H1 (cell line): ENCODE data around the gene PHF23. TPM values are rescaled to one million over a fixed set of nuclear protein-coding genes. Genes with fewer than 3 reads are reported as not detected.
A peak's percentile ranks its signal among the peaks of the same experiment; 100 is the strongest.

Experiments used
- ATF2 ChIP-seq: IDR thresholded peaks from 2 replicates; pipeline ENCODE4 v1.6.1; 2012; ENCODE audit warnings: low read length, inconsistent platforms
- BACH1 ChIP-seq: IDR thresholded peaks from 2 replicates; pipeline ENCODE4 v1.6.1; 2012; ENCODE audit warnings: low read length, improper control_type of control experiment
- CHD2 ChIP-seq: IDR thresholded peaks from 2 replicates; pipeline ENCODE4 v1.6.1; 2012; ENCODE audit warnings: low read length, improper control_type of control experiment
- CTBP2 ChIP-seq: IDR thresholded peaks from 2 replicates; pipeline ENCODE4 v1.7.0; 2011; ENCODE audit warnings: borderline replicate concordance, mild to moderate bottlenecking, moderate library complexity, mixed read lengths, low read length; ENCODE audit not compliant: insufficient read depth, insufficient read length
- E2F6 ChIP-seq: IDR thresholded peaks from 2 replicates; pipeline ENCODE4 v1.6.1; 2012; ENCODE audit warnings: inconsistent platforms
- EP300 ChIP-seq, 2 experiments: IDR thresholded peaks; 1 replicate in 1 of 2; 2 replicates in 1 of 2; pipeline ENCODE4 v1.6.1; 2011 to 2012; ENCODE audit warnings: low read depth in 2 of 2, low read length in 2 of 2, mild to moderate bottlenecking in 2 of 2, borderline replicate concordance in 1 of 2, inconsistent platforms in 1 of 2, moderate library complexity in 1 of 2
- EZH2 ChIP-seq: fragments of 200-600 bp; sonication (generic); IDR thresholded peaks from 2 replicates; pipeline ENCODE4 v1.7.1; 2012; ENCODE audit warnings: low read depth, mild to moderate bottlenecking, moderate library complexity, low read length, inconsistent platforms; ENCODE audit not compliant: severe bottlenecking
- HDAC6 ChIP-seq: IDR thresholded peaks from one replicate; pipeline ENCODE4 v1.7.1; 2012; ENCODE audit warnings: low read depth, mild to moderate bottlenecking, inconsistent platforms, low read length, moderate library complexity
- MAX ChIP-seq: IDR thresholded peaks from 2 replicates; pipeline ENCODE4 v1.6.1; 2012; ENCODE audit warnings: inconsistent platforms
- POLR2A ChIP-seq, 2 experiments: IDR thresholded peaks; 1 replicate in 1 of 2; 2 replicates in 1 of 2; pipeline ENCODE4 v1.6.1; 2011; ENCODE audit warnings: low read depth in 2 of 2, low read length in 2 of 2, mild to moderate bottlenecking in 2 of 2; ENCODE audit errors: control extremely low read depth in 1 of 2
- RFX5 ChIP-seq: IDR thresholded peaks from 2 replicates; pipeline ENCODE4 v1.6.1; 2011; ENCODE audit warnings: low read depth, low read length, improper control_type of control experiment, borderline replicate concordance
- SP1 ChIP-seq: IDR thresholded peaks from 2 replicates; pipeline ENCODE4 v1.6.1; 2011; ENCODE audit warnings: low read depth, low read length
- TAF7 ChIP-seq: optimal IDR thresholded peaks from 2 replicates; pipeline ENCODE3; 2011; ENCODE audit warnings: low read depth, mild to moderate bottlenecking, inconsistent platforms, low read length, moderate library complexity, borderline replicate concordance
- TEAD4 ChIP-seq: IDR thresholded peaks from 2 replicates; pipeline ENCODE4 v1.6.1; 2012; ENCODE audit warnings: low read depth, low read length, inconsistent platforms, mixed read lengths
- YY1 ChIP-seq: IDR thresholded peaks from 2 replicates; pipeline ENCODE4 v1.6.1; 2011; ENCODE audit warnings: low read depth, mild to moderate bottlenecking, low read length
- ZNF274 ChIP-seq: IDR thresholded peaks from 2 replicates; pipeline ENCODE4 v1.7.0; 2012; ENCODE audit warnings: low read length, borderline replicate concordance; ENCODE audit errors: extremely low read depth
- polyA plus RNA-seq, 7 experiments: library from polyadenylated mRNA; depleted of rRNA in 3 of 7; stranded (reverse) in 5 of 7; unstranded in 2 of 7; fragments of >200 nt in 5 of 7; fragments of 200-250 nt in 2 of 7; gene quantifications; 1 replicate in 5 of 7; 2 replicates in 1 of 7; 4 replicates in 1 of 7; pipeline versions ENCODE4 v1.2.1 to v1.2.3, GENCODE V29; 2011 to 2013; ENCODE audit warnings: missing spikeins in 2 of 7, mixed read lengths in 2 of 7
- total RNA-seq: library from RNA; stranded (reverse); fragmentation: NEBNext Ultra II Directional; extraction: Animal tissue kit (Norgen Biotek cat#: 25700); gene quantifications from 2 replicates; pipeline ENCODE4 v1.2.1, GENCODE V29; 2021
- TF ChIP-seq, protein P1 (sequence below): IDR thresholded peaks from 2 replicates; pipeline ENCODE4 v1.6.1; 2011; ENCODE audit warnings: low read length, improper control_type of control experiment
- TF ChIP-seq, protein P2 (sequence below): IDR thresholded peaks from 2 replicates; pipeline ENCODE4 v1.6.1; 2011; ENCODE audit warnings: low read depth, mild to moderate bottlenecking, low read length; ENCODE audit not compliant: insufficient read depth

PHF23 gene
- total and polyA plus RNA-seq, 2 of the 8 experiments (the other 6 are each of a cell fraction or from before 2014, with no cell fraction given): 47.5 to 62.8 TPM

- TF ChIP-seq ATF2 (no peak), MAX (no peak; the same call in 1 of the 2 replicates), TEAD4 (no peak), EP300 (IDR thresholded peaks at IDR 0.05; ENCODE audit: borderline replicate concordance in 1 of 2, low read depth in 2 of 2, low read length in 2 of 2) (no peak), EZH2 (no peak), SP1 (peak; percentile 70), POLR2A (IDR thresholded peaks at IDR 0.05; ENCODE audit: control extremely low read depth in 1 of 2, low read depth in 2 of 2, low read length in 2 of 2) (peak; percentile 27 to 36; a peak in 1 of 3 replicates), CHD2 (no peak; the same call in 1 of the 2 replicates), ZNF274 (no peak), YY1 (peak; percentile 91), E2F6 (no peak), RFX5 (no peak), TAF7 (peak; percentile 24), BACH1 (no peak), HDAC6 (no peak), CTBP2 (peak; percentile 57)
- TF ChIP-seq, protein P1, sequence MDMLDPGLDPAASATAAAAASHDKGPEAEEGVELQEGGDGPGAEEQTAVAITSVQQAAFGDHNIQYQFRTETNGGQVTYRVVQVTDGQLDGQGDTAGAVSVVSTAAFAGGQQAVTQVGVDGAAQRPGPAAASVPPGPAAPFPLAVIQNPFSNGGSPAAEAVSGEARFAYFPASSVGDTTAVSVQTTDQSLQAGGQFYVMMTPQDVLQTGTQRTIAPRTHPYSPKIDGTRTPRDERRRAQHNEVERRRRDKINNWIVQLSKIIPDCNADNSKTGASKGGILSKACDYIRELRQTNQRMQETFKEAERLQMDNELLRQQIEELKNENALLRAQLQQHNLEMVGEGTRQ: no peak
- TF ChIP-seq, protein P2, sequence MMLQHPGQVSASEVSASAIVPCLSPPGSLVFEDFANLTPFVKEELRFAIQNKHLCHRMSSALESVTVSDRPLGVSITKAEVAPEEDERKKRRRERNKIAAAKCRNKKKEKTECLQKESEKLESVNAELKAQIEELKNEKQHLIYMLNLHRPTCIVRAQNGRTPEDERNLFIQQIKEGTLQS: 0 out of 2 replicates have a peak, but pooled peaks have one; percentile 24
Measured at GRCh38 chr17:7239091-7240027, at the start of gene PHF23 (continued).
